ENCODE results near the gene IGFBP4. TPM values are rescaled to one million over a fixed set of nuclear protein-coding genes. Genes with fewer than 3 reads are reported as not detected.

Gene IGFBP4
- total and polyA plus RNA-seq, 2 of the 13 experiments (the other 11 are each of a cell fraction or from before 2014, with no cell fraction given), result 4.1 to 49.0 TPM

- TF ChIP-seq AKNA (CRISPR knock-in tag; IDR thresholded peaks at IDR 0.05; ENCODE audit: borderline replicate concordance) (no peak), ZNF333 (CRISPR knock-in tag; IDR thresholded peaks at IDR 0.05; ENCODE audit: borderline replicate concordance) (peak; percentile 85; the same call in 1 of the 2 replicates), SNAPC4 (CRISPR knock-in tag; IDR thresholded peaks at IDR 0.05) (no peak), ZNF431 (CRISPR knock-in tag; IDR thresholded peaks at IDR 0.05; ENCODE audit: borderline replicate concordance, low read depth) (peak; percentile 57; the same call in 1 of the 2 replicates), ZNF260 (CRISPR knock-in tag; IDR thresholded peaks at IDR 0.05; ENCODE audit: borderline replicate concordance, low read depth) (0 out of 2 replicates have a peak, but pooled peaks have one; percentile 55), ZNF326 (CRISPR knock-in tag; IDR thresholded peaks at IDR 0.05; ENCODE audit: borderline replicate concordance) (no peak), ZNF292 (CRISPR knock-in tag; IDR thresholded peaks at IDR 0.05; ENCODE audit: borderline replicate concordance, low read depth) (0 out of 2 replicates have a peak, but pooled peaks have one; percentile 10), GFI1 (CRISPR knock-in tag; IDR thresholded peaks at IDR 0.05; ENCODE audit: borderline replicate concordance) (no peak), SOX13 (IDR thresholded peaks at IDR 0.05) (no peak), SOX13 (CRISPR knock-in tag; conservative IDR thresholded peaks at IDR 0.05 in 1 of 2, IDR thresholded peaks at IDR 0.05 in 1 of 2) (no peak; a peak in 1 of 4 replicates), HOXA5 (CRISPR knock-in tag; IDR thresholded peaks at IDR 0.05) (peak; percentile 74; the same call in 1 of the 2 replicates), HOXA9 (CRISPR knock-in tag; IDR thresholded peaks at IDR 0.05; ENCODE audit: borderline replicate concordance) (peak; percentile 96), ZNF460 (CRISPR knock-in tag; IDR thresholded peaks at IDR 0.05; ENCODE audit: borderline replicate concordance) (no peak), ZHX1 (CRISPR knock-in tag; IDR thresholded peaks at IDR 0.05; ENCODE audit: low read depth) (peak; percentile 85; the same call in 1 of the 2 replicates)
These were observed at the start of gene IGFBP4 (continued) for GRCh38 chr17:40443196-40443987.

Data from HepG2 (cell line).